GM10266 (cell line): ENCODE measurements around the gene MT2A.

Experiments
- DNase-seq: peaks from one replicate; pipeline ENCODE4 v3.0.0; 2012; ENCODE audit errors: extremely low spot score
- TF ChIP-seq, protein P1 (sequence below): IDR thresholded peaks from 2 replicates; pipeline ENCODE4 v1.5.1; 2012; ENCODE audit warnings: mild to moderate bottlenecking, low read depth; ENCODE audit not compliant: control insufficient read depth, insufficient read depth; ENCODE audit errors: missing control alignments

Gene MT2A

DNA sequence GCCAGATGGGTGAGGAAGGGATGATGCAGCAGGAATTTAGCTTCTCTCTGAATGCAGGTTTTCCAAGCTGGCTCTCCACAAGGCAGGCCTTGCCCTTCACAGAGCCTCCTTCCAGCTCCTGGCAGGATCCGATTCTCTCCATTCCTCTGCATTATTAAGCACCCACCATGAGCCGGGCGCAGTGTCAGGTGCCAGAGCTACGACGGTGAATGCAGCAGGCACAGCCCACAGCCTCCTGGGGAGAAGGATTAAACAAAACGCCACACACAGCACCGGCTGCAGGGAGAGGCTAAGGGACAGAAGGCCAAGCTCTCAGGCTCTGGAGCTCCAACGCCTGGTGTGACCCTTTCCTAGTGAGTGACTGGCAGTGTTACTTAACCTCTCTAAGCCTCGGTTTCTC lies 7.1 kb upstream of the MT2A start:
- DNase-seq, result no peak
- TF ChIP-seq, protein P1, sequence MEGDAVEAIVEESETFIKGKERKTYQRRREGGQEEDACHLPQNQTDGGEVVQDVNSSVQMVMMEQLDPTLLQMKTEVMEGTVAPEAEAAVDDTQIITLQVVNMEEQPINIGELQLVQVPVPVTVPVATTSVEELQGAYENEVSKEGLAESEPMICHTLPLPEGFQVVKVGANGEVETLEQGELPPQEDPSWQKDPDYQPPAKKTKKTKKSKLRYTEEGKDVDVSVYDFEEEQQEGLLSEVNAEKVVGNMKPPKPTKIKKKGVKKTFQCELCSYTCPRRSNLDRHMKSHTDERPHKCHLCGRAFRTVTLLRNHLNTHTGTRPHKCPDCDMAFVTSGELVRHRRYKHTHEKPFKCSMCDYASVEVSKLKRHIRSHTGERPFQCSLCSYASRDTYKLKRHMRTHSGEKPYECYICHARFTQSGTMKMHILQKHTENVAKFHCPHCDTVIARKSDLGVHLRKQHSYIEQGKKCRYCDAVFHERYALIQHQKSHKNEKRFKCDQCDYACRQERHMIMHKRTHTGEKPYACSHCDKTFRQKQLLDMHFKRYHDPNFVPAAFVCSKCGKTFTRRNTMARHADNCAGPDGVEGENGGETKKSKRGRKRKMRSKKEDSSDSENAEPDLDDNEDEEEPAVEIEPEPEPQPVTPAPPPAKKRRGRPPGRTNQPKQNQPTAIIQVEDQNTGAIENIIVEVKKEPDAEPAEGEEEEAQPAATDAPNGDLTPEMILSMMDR, result no peak

- TF ChIP-seq, protein P1, result peak; percentile 27
- no peak for DNase-seq
Measured at GRCh38 chr16:56603589-56603988, 4.8 kb upstream of the MT2A start.

DNA sequence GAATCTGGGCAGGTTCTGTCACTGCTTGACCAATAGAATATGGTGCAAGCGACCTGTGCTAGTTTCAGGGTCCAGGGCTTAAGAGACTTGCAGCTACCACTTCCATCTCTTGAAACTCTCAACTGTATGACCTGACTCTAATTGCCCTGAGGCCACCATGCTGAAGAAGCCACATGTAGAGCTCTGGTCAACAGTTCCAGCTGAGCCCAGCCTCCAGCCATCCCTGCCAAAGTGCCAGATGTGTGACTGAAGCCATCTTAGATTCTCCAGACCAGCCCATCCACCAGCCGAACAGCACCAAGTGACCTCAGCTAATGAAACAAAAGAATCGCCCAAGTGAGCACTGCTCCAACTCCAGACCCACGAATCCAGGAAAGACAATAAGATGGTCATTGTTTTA lies 3.4 kb upstream of the MT2A start:
- no peak for DNase-seq
- TF ChIP-seq, protein P1, result no peak

- TF ChIP-seq, protein P1, result no peak
- no peak for DNase-seq
Measured at GRCh38 chr16:56605475-56605874, 2.9 kb upstream of the MT2A start.

GRCh38 chr16:56606071-56606475 lies 2.3 kb upstream of the MT2A start:
- TF ChIP-seq, protein P1, result no peak
- no peak for DNase-seq

GRCh38 chr16:56606476-56607108 lies 1.8 kb upstream of the MT2A start:
- TF ChIP-seq, protein P1, result no peak
- DNase-seq, result no peak

DNA sequence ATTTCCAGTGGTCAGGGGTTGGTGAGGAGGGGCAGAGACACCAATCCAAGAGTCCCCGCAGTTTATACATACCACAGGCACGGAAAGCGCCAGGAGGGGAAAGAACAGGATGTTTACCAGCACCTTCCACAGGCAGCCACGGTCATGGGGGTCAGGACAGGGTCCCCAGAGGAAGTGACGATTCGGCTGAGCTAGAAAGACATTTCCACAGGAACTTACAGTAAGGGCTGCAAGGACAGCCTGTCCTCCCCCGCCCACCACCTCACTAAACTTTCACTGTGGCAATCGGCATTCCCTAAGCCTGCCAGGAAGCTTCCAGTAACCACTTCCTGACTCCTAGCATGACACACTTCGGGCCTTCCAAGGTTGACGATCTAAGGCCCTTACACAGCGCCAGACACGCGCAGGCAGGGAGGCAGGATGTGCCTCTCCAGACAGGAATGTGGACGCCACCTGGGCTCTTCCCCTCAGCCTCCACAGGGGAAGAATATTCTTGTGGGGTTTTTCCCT lies 1.2 kb upstream of the MT2A start:
- no peak for DNase-seq

More for the DNA sequence above, 1.2 kb upstream of the MT2A start:
- TF ChIP-seq, protein P1, result no peak
